Hepatic stellate cell (primary cell): ENCODE results near the gene CRTC3.
"Not testable (repeated sequence)": the region's sequence is repeated elsewhere in the genome, so short reads cannot be mapped to it uniquely, and the experiment has no call there.

Experiments used
- DNase-seq: peaks from one replicate; pipeline ENCODE4 v3.0.0; 2011; ENCODE audit warnings: low spot score

Gene CRTC3

DNA sequence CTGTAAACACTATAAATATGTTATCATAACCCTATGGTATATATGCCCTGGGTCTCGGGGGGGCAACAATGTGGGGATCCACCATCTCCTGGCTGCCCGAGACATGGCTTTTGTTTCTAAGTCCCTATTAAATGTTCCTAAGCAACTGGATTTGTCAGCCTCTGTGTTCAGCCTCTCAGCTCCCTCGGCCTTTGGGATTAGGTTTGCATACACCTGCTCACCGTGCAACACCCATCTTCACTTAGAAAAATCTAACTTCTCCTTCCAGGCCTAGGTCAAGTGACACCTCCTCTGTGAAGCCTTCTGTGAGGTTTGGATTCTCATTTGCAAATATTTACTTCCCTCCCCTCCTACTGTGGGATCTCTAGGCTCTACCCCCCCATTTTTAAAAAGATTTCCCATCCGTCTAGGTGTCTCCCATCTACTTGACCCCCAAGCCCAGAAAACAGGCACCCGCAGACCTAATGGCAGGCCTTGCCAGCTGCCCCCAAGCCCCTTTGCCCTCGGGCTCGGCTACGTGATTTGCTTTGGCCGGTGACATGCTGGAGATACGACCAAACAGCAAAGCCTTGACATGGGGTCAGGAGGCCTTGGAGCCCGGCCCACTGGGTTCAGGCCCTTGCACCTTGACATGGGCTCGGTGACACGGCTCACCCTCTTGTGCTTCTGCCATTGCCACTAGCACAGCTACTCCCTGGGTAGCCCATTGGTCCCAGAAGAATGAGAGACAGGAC lies 121.4 kb downstream of the CRTC3 start:
- no peak for DNase-seq

DNA sequence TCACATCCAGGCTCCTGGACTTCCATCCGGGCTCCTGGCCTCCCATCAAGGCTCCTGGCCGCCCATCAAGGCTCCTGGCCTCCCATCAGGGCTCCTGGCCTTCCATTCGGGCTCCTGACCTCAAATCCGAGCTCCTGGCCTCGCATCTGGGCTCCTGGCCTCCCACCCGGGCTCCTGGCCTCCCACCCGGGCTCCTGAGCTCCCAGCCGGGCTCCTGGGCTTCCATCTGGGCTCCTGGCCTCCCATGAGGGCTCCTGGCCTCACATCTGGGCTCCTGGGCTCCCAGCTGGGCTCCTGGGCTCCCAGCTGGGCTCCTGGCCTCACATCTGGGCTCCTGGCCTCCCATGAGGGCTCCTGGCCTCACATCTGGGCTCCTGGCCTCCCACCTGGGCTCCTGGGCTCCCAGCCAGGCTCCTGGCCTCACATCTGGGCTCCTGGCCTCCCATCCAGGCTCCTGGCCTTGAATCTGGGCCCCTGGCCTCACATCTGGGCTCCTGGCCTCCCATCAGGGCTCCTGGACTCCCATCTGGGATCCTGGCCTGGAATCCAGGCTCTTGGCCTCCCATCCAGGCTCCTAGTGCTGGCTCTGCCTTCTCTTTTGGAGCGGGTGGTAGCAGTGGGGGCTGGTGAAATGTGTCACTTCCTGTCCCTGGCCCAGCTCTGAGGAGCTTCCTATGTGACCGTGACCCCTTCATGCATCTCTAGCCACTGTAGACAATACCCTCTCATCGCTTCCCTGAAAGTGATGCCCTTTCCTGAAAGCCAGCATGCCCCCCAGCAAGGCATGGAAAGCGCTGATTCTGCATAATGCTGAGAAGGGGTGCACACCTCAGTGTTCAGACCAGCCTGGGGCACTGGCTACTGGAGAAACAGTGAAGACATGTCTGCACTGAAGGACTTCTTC lies 124.8 kb downstream of the CRTC3 start:
- no peak for DNase-seq

DNA sequence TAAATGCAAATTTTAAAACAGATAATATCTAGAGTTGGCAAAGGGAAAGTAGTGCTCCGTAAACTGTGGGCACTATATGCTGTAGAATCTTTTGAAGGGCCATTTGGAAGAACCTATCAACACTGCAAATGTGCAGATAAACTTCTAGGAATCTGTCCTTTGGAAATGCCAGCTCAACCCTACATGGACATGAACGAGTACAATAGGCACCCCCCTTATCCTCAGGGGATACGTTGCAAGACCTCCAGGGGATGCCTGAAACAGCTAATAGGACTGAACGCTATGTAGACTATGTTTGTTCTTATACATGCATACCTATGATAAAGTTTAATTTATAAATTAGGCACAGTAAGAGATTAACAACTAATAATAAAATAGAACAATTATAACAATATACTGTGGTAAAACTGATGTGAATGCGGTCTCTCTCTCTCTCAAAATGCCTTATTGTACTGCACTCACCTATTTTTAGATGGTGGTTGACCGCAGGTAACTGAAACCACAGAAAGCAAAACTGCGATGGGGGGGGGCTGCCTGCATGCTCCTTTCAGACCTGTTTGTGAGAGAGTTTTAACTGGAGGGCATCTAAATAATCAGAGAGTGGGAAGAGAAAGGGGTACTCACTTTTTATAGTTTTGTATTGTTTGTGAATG lies 127.9 kb downstream of the CRTC3 start:
- not testable (repeated sequence) for DNase-seq

DNA sequence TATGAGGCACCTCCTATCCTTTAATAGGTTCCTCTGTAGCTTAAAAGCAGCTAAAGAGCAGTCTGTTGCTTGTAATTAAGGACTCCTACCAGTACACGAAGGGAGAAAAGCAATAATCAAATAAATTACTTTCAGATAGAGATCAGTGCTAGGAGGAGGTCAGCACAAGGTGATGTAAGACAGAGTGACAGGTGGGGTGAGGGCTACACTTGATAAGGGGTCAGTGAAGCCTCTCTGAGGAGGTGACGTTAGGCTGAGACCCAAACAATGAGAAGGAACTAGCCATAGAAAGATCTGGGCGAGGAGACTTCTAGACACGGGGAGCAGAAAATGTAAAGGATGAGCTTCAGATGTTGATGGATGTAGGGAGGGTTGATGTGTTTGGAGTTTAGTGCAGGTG lies 129.8 kb downstream of the CRTC3 start:
- no peak for DNase-seq

DNA sequence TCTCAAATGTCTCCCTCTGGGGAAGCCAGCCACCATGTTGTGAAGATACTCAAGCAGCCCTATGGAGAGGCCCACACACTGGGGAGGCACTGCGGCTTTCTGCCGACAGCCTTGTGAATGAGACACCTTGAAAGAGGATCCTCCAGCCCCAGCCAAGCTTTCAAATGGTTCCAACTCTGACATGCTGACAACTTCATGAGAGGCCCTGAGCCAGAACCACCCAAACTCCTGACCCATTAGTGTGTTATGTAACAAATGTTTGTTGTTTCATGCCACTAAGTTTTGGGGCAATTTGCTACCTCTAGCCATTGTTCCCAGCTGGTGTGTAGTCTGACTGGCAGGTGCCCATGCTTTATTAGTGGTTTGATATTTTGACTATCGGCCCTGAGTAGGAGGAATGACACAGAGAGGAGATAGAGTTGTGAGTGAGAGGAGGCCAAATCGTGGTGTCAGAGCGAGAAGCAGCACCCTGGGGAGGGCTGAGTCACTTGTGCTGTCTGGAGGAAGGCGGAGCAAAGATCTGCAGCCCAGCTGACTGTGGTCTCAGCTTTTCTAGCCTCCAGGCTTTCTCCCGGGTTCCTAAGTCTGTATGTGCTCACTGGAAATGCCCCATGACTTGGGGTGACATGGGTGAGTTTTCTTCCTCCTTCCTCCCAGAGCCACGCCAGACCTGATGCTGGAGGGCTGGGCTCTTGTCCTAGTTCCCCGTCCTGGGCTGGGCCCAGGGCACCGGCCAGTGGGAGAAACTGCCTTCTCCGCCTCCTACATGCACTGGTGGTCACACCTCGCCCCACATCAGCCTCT lies 130.7 kb downstream of the CRTC3 start:
- peak; percentile 94 for DNase-seq

DNA sequence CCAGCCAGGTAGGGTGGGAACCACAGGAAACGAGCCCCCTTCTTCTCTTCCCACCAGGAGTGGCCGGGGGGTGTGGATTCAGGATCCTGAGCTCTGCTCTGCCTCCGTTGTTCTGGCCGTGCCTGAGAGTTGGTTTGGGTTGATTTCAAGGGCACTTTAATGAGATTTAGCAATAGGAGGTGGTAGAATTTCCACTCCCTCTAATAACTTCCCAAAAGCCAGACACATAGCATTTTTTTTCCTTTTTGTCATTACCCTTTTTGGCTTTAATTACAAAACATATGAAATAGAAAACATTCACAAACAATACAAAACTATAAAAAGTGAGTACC lies 131.2 kb downstream of the CRTC3 start:
- not testable (repeated sequence) for DNase-seq

DNA sequence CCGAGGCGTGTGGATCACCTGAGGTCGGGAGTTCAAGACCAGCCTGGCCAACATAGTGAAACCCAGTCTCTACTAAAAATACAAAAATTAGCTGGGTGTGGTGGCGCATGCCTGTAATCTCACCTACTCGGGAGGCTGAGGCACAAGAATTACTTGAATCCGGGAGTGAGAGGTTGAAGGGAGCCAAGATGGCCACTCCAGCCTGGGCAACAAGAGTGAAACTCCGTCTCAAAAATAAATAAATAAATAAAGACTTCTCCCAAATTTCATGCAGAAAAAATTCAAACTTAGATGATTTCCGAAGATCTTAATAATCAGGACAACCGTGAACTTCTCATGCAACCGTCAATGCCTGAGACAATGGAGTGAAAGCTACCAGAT lies 134.3 kb downstream of the CRTC3 start:
- DNase-seq, result not testable (repeated sequence)

DNA sequence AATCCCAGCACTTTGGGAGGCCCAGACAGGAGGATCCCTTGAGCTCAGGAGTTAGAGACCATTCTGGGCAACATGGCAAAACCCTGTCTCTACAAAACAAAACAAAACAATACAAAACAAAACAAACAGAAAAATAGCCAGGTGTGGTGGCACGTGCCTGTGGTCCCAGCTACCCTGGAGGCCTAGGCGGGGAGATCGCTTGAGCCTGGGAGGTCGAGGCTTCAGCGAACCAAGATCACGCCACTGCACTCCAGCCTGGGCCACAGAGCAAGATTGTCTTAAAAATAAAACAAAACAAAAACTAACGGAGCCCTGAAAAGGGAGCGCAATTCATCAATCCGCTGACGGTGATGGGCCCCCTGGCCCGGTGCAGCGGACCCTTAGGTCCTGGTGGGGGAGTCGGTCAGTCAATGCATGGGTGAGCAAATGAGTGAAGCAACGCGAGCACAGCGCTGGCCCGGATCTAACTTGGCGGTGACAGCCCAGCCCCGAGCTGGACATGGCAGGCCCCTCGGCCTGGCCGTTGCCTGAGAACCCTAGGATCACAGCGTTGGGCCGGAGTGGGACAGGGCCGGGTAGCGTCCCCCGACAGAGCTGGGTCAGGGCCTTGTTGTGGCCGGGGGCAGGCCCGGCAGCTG lies 135.0 kb downstream of the CRTC3 start:
- DNase-seq, result peak; percentile 67

DNA sequence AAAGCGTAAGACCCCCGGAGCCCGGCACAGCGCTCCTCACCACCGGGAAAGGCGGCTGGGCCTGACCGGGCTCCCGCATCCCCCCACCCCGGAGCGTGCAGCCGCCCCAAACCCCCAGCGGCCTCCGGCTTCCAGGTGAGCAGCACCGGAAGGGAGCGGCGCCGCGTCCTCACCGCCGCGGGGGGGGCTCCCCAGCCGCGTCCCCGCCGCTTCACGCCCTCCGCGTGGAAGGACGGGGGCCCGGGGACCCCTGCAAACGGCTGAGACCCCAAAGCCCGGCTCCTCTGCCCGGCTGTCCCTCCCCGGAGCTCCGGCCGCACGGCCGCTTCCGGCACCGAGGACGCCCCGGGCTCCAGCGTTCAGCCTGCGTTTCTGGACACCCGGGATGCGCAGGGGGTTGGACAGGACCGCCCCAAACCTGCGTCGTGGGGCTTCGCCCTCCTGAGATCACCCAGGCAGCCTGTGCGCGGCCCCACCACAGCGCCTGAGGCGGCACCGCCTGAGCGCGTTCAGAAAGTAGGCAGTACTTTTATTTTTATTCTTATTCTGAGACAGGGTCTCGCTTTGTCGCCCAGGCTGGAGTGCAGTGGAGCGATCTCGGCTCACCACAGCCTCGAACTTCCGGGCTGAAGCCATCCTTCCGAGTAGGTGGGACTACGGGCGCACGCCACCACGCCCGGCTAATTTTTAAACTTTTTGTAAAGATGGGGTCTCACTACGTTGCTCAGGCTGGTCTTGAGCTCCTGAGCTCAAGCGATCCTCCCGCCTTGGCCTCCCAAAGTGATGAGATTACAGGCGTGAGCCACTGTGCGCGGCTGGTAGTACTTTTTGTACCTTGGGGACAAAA lies 135.8 kb downstream of the CRTC3 start:
- peak; percentile 84 for DNase-seq

DNA sequence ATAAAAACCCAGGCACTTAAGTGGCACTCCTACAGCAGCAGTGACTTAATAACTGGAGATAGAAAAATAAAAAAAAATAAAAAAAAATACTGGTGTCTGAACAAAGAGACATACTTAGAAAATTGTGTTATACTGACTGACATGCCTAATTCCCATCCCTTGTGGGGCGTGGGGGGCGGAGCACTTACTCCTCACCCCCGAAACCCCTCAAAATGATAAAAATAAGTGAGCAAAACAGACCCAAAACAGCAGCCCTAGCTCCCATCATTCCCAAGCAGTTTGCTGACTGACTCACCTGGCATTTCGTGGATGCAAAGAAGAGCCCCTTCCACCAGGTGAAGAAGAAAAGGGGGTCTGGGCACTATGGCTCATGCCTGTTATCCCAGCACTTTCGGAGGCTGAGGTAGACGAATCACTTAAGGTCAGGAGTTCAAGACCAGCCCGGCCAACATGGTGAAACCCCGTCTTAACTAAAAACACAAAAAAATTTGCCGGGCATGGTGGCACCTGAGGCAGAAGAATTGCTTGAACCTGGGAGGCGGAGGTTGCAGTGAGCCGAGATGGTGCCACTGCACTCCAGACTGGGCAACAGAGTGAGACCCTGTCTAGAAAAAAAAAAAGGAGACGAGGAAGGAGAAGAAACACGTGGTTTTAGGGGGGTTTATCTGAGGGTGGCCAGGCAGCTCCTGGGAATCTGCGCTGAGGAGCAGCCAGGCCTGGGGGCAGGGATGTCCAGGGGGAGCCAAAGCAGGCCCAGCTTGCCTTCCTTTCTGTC lies 136.6 kb downstream of the CRTC3 start:
- DNase-seq, result no peak

DNA sequence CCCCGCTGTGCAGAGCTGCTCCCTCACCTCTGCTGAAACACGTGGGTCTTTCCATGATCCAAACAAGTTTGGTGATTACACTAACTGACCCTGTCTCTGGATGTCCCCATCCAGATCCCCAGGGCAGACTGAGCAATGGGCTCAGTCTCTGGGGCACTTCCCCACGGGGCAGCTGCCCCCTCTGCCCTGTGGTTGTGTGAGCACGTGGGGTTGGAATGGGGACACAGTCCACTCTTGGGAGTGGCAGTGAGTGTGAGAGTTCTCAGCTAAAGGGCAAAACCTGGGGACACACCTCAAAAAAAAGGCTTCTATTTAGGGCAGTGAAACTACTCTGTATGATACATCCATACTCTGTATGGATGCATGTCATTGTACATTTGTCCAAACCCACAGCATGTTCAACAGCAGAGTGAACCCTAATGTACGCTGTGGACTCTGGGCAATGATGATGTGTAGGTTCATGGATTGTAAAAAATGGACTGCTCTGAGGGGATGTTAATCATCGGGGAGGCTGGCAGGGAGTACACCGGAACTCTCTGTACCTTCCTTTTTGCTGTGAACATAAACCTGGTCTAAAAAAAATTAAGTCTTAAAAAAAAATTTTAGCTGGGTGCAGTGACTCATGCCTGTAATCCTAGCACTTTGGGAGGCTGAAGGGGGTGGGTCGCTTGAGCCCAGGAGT lies 137.5 kb downstream of the CRTC3 start:
- no peak for DNase-seq

DNA sequence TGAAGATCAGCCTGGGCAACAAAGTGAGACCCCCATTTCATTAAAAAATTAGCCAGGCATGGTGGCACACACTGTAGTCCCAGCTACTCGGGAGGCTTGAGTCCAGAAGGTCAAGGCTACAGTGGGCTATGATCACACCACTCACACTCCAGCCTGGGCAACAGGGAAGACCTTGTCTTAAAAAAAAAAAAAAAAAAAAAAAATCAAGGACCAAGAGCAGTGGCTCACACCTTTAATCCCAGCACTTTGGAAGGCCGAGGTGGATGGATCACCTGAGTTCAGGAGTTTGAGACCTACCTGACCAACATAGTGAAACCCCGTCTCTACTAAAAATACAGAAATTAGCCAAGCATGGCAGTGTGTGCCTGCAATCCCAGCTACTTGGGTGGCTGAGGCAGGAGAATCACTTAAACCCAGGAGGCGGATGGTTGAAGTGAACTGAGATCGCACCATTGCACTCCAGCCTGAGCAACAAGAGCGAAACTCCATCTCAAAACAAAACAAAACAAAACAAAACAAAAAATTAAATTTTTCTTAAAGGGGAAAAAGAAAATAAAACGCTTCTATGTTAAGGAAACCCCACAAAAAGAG lies 138.1 kb downstream of the CRTC3 start:
- DNase-seq, result not testable (repeated sequence)

DNA sequence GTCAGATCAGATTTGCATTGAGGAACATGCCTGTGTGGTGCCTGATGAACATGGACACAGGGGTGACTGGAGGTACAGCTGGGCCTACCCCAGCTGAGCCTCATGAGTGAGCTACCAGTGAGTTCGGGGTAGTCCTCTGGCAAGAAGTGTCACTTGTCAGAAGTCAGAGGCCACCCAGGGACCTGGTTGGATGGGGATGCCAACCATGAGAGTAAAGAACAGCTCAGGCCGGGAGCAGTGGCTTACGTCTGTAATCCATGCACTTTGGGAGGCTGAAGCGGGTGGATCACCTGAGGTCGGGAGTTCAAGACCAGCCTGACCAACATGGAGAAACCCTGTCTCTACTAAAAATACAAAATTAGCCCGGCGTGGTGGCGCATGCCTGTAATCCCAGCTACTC lies 140.9 kb downstream of the CRTC3 start:
- DNase-seq, result not testable (repeated sequence)

DNA sequence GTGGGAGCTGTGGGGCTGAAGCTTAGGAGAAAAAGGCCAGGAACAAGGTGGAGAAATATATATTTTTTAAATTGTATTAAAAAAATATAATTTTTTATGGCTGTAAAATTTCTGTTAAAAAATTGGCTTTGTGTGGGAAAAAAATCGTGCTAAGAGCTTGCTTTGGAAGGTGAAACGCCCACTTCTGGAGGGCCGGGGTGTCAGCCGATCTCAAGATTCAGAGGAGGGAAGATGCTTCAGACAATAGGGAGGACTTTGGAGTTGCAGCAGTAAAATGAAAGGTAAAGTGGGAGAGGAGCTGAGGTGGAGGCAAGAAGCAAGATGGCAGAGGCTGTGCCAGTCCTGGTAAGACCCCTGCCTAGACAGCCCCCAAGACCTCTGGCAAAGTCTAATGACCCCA lies 141.5 kb downstream of the CRTC3 start:
- DNase-seq, result no peak

DNA sequence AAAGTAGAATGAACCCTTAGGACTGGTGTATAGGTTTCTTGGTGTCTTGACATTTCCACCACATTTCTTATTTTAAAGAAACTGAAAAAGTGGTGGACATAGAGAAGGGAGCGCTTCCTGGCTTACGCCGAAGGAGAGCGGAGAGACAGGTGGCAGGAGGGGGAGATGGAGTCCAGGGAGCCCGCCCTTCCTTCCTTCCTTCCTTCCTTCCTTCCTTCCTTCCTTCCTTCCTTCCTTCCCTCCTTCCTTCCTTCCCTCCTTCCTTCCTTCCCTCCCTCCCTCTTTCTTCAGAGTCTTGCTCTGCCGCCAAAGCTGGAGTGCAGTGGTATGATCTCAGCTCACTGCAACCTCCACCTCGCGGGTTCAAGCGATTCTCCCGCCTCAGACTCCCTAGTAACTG lies 143.6 kb downstream of the CRTC3 start:
- DNase-seq, result not testable (repeated sequence)

DNA sequence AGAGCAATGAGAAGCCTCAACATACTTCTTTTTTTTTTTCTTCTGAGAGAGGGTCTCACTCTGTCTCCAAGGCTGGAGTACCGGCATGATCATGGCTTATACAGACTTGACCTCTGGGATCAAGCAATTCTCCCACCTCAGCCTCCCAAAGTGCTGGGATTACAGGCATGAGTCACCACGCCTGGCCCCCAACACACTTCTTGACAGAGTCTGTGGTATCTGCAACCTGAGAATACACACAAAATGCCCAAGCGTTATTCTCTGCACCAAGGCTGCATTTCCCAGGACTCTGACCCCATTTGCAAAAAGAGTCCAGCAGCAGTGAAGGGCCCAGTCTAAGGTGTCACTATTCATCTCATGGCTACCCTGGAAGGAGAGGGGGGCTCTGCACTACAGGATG lies 144.8 kb downstream of the CRTC3 start:
- DNase-seq, result no peak

DNA sequence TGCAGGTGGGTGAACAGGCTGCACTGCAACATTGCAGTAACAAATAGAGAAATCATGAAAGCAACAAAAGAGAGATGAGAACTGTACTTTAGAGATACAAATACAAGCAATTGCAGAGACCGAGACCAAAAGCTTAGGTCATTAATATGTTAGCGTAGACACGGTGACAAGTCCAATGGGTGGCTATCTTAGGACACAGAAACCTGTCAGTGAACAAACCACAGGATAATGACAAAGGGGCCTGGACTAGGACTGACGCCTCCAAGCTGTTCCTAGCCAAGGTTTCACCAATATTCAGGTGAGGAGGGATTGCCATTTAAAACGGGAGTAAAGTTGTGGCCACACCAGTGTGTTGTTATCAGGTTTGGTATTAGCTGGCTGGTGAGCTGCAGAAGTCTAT lies 145.7 kb downstream of the CRTC3 start:
- no peak for DNase-seq

DNA sequence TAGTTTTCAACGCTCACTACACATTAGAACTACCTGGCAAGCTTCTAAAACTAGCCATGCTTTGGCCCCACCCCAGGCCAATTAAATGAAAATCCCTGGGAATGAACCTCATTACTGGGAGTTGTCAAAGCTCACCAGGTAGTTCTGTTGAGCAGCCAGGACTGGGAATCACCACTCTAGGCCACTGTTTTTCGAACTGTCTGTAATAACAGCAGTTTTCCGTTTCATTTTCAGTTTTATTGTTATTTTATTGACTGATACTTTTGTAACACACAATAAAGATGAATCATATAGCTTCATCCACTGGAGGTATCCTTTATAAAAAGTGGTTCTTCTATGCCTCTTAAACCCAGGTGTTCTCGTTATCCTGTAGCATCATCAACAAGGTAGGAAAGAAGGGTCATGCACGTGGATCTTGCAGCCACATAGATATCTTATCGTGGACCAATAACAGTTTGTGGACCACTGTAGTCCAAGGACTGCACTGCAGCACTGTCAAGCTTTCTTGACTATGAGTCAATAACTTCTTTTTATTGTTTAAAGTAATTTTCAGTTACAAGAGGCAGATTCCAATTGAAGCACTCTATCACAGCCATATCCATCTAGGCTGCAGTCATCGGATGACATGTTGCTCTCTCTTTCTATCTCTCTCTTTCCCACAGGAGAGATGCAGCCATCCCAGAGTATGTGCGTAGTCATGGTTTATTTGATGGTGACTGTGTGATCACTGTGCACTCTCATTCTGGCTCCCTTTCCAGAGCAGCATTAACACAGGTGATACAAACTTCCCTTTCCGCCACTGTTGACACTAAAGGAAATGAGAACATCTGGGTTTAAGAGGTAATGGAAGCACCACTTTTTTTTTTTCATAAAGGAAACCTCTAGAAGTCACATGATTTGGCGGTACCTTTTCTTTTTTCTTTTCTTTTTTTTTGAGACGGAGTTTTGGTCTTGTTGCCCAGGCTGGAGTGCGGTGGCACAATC lies 148.4 kb downstream of the CRTC3 start:
- no peak for DNase-seq
